A549 (cell line): ENCODE data around the gene FBN3. TPM values are rescaled to one million over a fixed set of nuclear protein-coding genes. Genes with fewer than 3 reads are reported as not detected.
"Not testable (repeated sequence)": the region's sequence is repeated elsewhere in the genome, so short reads cannot be mapped to it uniquely, and the experiment has no call there.

ENCODE experiments used
- ATAC-seq, 2 experiments: fragments of 200-7000 bp in 1 of 2; fragments of >200 bp in 1 of 2; cut with Nextera tagmentation in 1 of 2; cut with Tn5 transposase in 1 of 2; 3 replicates each; pipeline versions ENCODE4 v1.8.0 to v1.9.1; 2018 to 2020; ENCODE audit warnings: mild to moderate bottlenecking in 1 of 2, moderate library complexity in 1 of 2
- CTCF ChIA-PET: fragments of 300-600 bp; sonication (Branson Sonifier 250); formaldehyde crosslinking; extraction: SDS; loops from one replicate; lab custom pipeline; 2021; ENCODE audit warnings: antibody characterized with exemption, inconsistent platforms; lab: Yijun Ruan, JAX
- POLR2A ChIA-PET: fragments of 350-600 bp; formaldehyde crosslinking; extraction: SDS; loops from one replicate; lab custom pipeline; 2021; ENCODE audit warnings: antibody characterized with exemption, inconsistent platforms; lab: Yijun Ruan, JAX
- DNase-seq, 2 experiments: peaks; one replicate each; pipeline versions ENCODE4 v3.0.0 to v3.0.0-alpha.2; 2011 to 2016; ENCODE audit warnings: low read depth in 1 of 2, low spot score in 1 of 2
- FAIRE-seq: peaks from 2 replicates; lab custom pipeline; 2011; peaks lifted over from hg19 to GRCh38; lab: Jason Lieb, UNC
- H3K27ac ChIP-seq, 2 experiments: fragments of >200 bp; sonication (Bioruptor Twin); formaldehyde crosslinking; 3 replicates each; pipeline ENCODE4 v1.5.1; 2016 to 2017
- H3K4me1 ChIP-seq: fragments of >200 bp; sonication (Bioruptor Twin); formaldehyde crosslinking; 3 replicates; pipeline ENCODE4 v1.6.1; 2016
- H3K4me2 ChIP-seq: fragments of >200 bp; sonication (Bioruptor Twin); formaldehyde crosslinking; 3 replicates; pipeline ENCODE4 v1.6.1; 2016
- H3K4me3 ChIP-seq: fragments of >200 bp; sonication (Bioruptor Twin); formaldehyde crosslinking; 3 replicates; pipeline ENCODE4 v1.5.1; 2016
- H3K9me3 ChIP-seq: fragments of >200 bp; sonication (Bioruptor Twin); formaldehyde crosslinking; 3 replicates; pipeline ENCODE4 v1.6.1; 2016
- CBX8 ChIP-seq: fragments of 200-600 bp; sonication (generic); IDR thresholded peaks from 2 replicates; pipeline ENCODE4 v1.6.1; 2016
- CEBPB ChIP-seq, 2 experiments: fragments of >200 bp in 1 of 2; sonication (Bioruptor Twin) in 1 of 2; formaldehyde crosslinking in 1 of 2; IDR thresholded peaks; 2 replicates each; pipeline ENCODE4 v1.6.1; 2012 to 2016
- CHD4 ChIP-seq: fragments of 200-600 bp; sonication (generic); IDR thresholded peaks from 2 replicates; pipeline ENCODE4 v1.6.1; 2016; ENCODE audit warnings: antibody characterized with exemption, mild to moderate bottlenecking, borderline replicate concordance
- EHF ChIP-seq: fragments of 250-450 bp; sonication (Bioruptor Pico); IDR thresholded peaks from 2 replicates; pipeline ENCODE4 v1.5.0; 2020; ENCODE audit warnings: mild to moderate bottlenecking
- EP300 ChIP-seq, 2 experiments: fragments of >200 bp; sonication (Bioruptor Twin); formaldehyde crosslinking; IDR thresholded peaks; 2 replicates in 1 of 2; 3 replicates in 1 of 2; pipeline ENCODE4 v1.6.1; 2016 to 2017
- HOXB13 ChIP-seq: fragments of 250-450 bp; sonication (Bioruptor Pico); IDR thresholded peaks from 2 replicates; pipeline ENCODE4 v1.5.0; 2020; ENCODE audit warnings: low read depth, mild to moderate bottlenecking, moderate library complexity
- JUN ChIP-seq, 2 experiments: fragments of >200 bp; sonication (Bioruptor Twin); formaldehyde crosslinking; IDR thresholded peaks; 2 replicates in 1 of 2; 3 replicates in 1 of 2; pipeline ENCODE4 v1.6.1; 2016 to 2017
- KDM5A ChIP-seq: fragments of 200-600 bp; sonication (generic); IDR thresholded peaks from 2 replicates; pipeline ENCODE4 v1.6.1; 2016; ENCODE audit warnings: antibody characterized with exemption, mild to moderate bottlenecking
- MAFK ChIP-seq: fragments of 450-650 bp; IDR thresholded peaks from 2 replicates; pipeline ENCODE4 v1.6.1; 2014; ENCODE audit not compliant: partially characterized antibody
- MAZ ChIP-seq: fragments of 150-350 bp; IDR thresholded peaks from 2 replicates; pipeline ENCODE4 v1.6.1; 2014; ENCODE audit warnings: antibody characterized with exemption, low read depth, low read length, borderline replicate concordance
- NFE2L2 ChIP-seq: fragments of 150-350 bp; conservative IDR thresholded peaks from 2 replicates; pipeline ENCODE4 v1.6.1; 2014; ENCODE audit warnings: low read length
- NR3C1 ChIP-seq: fragments of >200 bp; sonication (Bioruptor Twin); formaldehyde crosslinking; IDR thresholded peaks from 3 replicates; pipeline ENCODE4 v1.6.1; 2017
- POLR2AphosphoS2 ChIP-seq: conservative IDR thresholded peaks from 2 replicates; pipeline ENCODE4 v1.6.1; 2012; ENCODE audit warnings: low read length, improper control_type of control experiment, inconsistent platforms
- RARB ChIP-seq: fragments of 250-450 bp; sonication (Bioruptor Pico); IDR thresholded peaks from 2 replicates; pipeline ENCODE4 v1.8.0; 2021; ENCODE audit warnings: mild to moderate bottlenecking, moderate library complexity
- RCOR1 ChIP-seq: fragments of 150-350 bp; IDR thresholded peaks from 2 replicates; pipeline ENCODE4 v1.6.1; 2014; ENCODE audit warnings: antibody characterized with exemption, low read length, low read depth
- RNF2 ChIP-seq: fragments of 200-600 bp; sonication (generic); IDR thresholded peaks from 2 replicates; pipeline ENCODE4 v1.6.1; 2016; ENCODE audit warnings: low read depth, mild to moderate bottlenecking, antibody characterized with exemption, moderate library complexity, borderline replicate concordance
- SMC3 ChIP-seq: fragments of >200 bp; sonication (Bioruptor Twin); formaldehyde crosslinking; IDR thresholded peaks from 3 replicates; pipeline ENCODE4 v1.6.1; 2018; ENCODE audit warnings: inconsistent platforms
- SREBF2 ChIP-seq: fragments of 450-650 bp; IDR thresholded peaks from 2 replicates; pipeline ENCODE4 v1.6.1; 2014; ENCODE audit warnings: mild to moderate bottlenecking, moderate library complexity
- ZSCAN20 ChIP-seq: fragments of 250-450 bp; sonication (Bioruptor Pico); IDR thresholded peaks from 2 replicates; pipeline ENCODE4 v1.8.0; 2022; ENCODE audit warnings: mild to moderate bottlenecking, moderate library complexity
- WGBS: methylation state at CpG from one replicate; pipeline ENCODE4 v1.1.6; 2017; ENCODE audit errors: missing lambda C conversion rate; 5-methylcytosine and 5-hydroxymethylcytosine counted together
- polyA plus RNA-seq, 4 experiments: library from polyadenylated mRNA; depleted of rRNA in 3 of 4; stranded (reverse); fragments of >200 nt; fragmentation: RNase III in 1 of 4; extraction: RNeasy Plus Mini Kit Qiagen cat#74134 plus additional on column Dnase treatment in 1 of 4; gene quantifications; 2 replicates in 3 of 4; 3 replicates in 1 of 4; pipeline ENCODE4 v1.2.3, GENCODE V29; 2011 to 2017
- TF ChIP-seq, protein P1 (sequence below): fragments of 250-450 bp; sonication (Bioruptor Pico); IDR thresholded peaks from 2 replicates; pipeline ENCODE4 v1.5.0; 2020; ENCODE audit warnings: low read depth, mild to moderate bottlenecking, moderate library complexity
- TF ChIP-seq, protein P2 (sequence below): fragments of 200-600 bp; sonication (generic); IDR thresholded peaks from 2 replicates; pipeline ENCODE4 v1.6.1; 2016; ENCODE audit warnings: antibody characterized with exemption, mild to moderate bottlenecking, moderate library complexity
- TF ChIP-seq, protein P3 (sequence below): fragments of >200 bp; sonication (Bioruptor Twin); formaldehyde crosslinking; IDR thresholded peaks from 3 replicates; pipeline ENCODE4 v1.5.1; 2016

The FBN3 gene
- polyA plus RNA-seq, 2 of the 4 experiments (the other 2 are of a cell fraction) = not detected

DNA sequence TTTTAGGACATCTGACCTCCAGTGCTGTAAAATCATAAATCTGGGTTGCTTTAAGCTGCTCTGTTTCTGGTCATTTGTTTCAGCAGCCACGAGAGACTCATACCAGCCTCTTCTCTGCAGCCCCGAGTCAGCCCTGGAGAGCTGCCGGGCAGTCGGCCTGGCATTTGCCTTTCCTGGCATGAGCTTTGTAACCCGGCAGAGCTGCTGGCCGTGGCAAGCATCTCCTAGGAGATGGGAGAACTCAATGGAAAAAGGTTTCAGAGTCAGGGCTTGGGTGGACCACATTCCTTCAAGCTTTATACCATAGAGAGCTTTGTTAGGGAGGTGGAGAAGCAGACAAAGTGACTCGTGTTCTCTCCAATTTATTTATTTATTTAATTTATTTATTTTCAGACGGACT lies 118.4 kb downstream of the FBN3 start:
- ATAC-seq (no peak), DNase-seq (no peak), FAIRE-seq (no peak)
- ChIA-PET POLR2A (no interaction called here), CTCF (interaction anchor here (1.7 kb wide), 1 partner anchor 29 kb away, joined by 6 read pairs; no protein-coding TSS in a partner anchor)
- WGBS = 72% methylated on average over 8 of the region's 8 CpGs
- Histone ChIP-seq H3K4me2 (no peak overlapping the region), H3K27ac (no peak overlapping the region), H3K4me3 (no peak overlapping the region), H3K9me3 (no peaks in the 10 kb centered on the region), H3K4me1 (no peaks in the 10 kb centered on the region)
- TF ChIP-seq MAFK = no peak
- no peak for TF ChIP-seq NFE2L2
- TF ChIP-seq ZSCAN20 (CRISPR knock-in tag) = no peak
- no peak for TF ChIP-seq CEBPB (IDR thresholded peaks at IDR 0.05)
- no peak for TF ChIP-seq RNF2
- no peak for TF ChIP-seq RCOR1
- TF ChIP-seq KDM5A = no peak

DNA sequence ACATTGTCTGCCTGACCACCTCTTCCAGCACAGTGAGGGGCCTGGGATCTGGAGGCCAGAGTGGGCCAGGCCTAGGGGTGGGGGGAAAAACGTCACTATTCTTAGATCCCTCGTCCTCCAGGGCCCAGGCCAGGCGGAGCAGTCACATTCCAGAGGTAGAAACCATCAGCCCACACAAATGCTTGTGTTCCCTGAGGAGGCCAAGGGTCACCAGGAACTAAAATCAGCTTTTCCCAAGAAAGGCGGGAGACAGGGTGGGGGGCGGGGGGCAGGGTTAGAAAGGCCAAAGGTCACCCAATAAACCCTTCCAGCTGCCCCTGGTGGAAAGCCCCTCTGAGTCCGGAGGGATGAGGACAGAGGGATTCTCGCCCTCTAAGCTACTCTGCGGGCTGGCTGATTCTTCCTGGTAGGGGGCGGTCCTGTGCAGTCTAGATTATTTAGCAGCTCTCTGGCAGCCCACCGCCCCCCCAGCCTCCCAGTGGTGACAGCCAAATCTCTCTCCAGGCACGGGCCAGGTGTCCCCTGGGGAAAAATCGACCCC lies 120.4 kb downstream of the FBN3 start:
- Histone ChIP-seq H3K4me2 (no peak overlapping the region), H3K4me1 (no peaks in the 10 kb centered on the region), H3K9me3 (no peaks in the 10 kb centered on the region), H3K4me3 (no peak overlapping the region), H3K27ac (no peak overlapping the region)
- TF ChIP-seq EHF (no peak), CHD4 (no peak), POLR2AphosphoS2 (no peak), RCOR1 (no peak), HOXB13 (CRISPR knock-in tag) (no peak), SREBF2 (no peak), CBX8 (no peak), RARB (CRISPR knock-in tag) (no peak), JUN (IDR thresholded peaks at IDR 0.05) (no peak), SMC3 (no peak)
- TF ChIP-seq, protein P1, sequence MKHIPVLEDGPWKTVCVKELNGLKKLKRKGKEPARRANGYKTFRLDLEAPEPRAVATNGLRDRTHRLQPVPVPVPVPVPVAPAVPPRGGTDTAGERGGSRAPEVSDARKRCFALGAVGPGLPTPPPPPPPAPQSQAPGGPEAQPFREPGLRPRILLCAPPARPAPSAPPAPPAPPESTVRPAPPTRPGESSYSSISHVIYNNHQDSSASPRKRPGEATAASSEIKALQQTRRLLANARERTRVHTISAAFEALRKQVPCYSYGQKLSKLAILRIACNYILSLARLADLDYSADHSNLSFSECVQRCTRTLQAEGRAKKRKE (CRISPR knock-in tag) = no peak
- no peak for FAIRE-seq
- 43% methylated on average over 7 of the region's 12 CpGs for WGBS
- CTCF ChIA-PET = no interaction called here
- no peak for DNase-seq
- POLR2A ChIA-PET = interaction anchor here (0.6 kb wide), 1 partner anchor 170 kb away, joined by 4 read pairs; no protein-coding TSS in a partner anchor
- peak in 1 of 2 experiments; percentile 29; a peak in 1 of 6 replicates for ATAC-seq

DNA sequence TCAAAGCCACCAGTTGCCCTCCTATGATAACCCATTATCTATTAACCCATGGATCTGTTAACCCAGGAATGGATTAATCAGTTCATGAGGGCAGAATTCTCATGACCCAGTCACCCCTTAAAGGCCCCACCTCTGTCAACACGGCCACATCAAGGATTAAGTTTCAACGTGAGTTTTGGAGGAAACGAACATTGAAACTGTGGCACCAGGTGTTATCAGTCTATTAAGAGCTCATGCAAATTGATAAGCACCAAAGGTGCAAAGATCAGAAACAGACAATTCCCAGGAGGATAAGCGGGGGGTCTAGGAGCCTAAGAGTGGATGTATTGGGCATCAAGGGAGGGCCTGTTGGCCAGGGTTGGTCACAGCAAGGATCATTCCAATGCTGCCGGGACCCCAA lies 124.1 kb downstream of the FBN3 start:
- Histone ChIP-seq H3K27ac (no peak overlapping the region), H3K9me3 (no peaks in the 10 kb centered on the region), H3K4me3 (no peak overlapping the region), H3K4me1 (no peaks in the 10 kb centered on the region), H3K4me2 (no peak overlapping the region)
- CTCF ChIA-PET = no interaction called here
- no peak for DNase-seq
- no peak for ATAC-seq
- WGBS = 93% methylated on average over 5 of the region's 5 CpGs
- POLR2A ChIA-PET = no interaction called here
- no peak for FAIRE-seq
- TF ChIP-seq NR3C1 (no peak), EHF (no peak), RARB (CRISPR knock-in tag) (no peak), MAZ (no peak), CHD4 (no peak), MAFK (no peak), EP300 (IDR thresholded peaks at IDR 0.05) (no peak)
- TF ChIP-seq, protein P2, sequence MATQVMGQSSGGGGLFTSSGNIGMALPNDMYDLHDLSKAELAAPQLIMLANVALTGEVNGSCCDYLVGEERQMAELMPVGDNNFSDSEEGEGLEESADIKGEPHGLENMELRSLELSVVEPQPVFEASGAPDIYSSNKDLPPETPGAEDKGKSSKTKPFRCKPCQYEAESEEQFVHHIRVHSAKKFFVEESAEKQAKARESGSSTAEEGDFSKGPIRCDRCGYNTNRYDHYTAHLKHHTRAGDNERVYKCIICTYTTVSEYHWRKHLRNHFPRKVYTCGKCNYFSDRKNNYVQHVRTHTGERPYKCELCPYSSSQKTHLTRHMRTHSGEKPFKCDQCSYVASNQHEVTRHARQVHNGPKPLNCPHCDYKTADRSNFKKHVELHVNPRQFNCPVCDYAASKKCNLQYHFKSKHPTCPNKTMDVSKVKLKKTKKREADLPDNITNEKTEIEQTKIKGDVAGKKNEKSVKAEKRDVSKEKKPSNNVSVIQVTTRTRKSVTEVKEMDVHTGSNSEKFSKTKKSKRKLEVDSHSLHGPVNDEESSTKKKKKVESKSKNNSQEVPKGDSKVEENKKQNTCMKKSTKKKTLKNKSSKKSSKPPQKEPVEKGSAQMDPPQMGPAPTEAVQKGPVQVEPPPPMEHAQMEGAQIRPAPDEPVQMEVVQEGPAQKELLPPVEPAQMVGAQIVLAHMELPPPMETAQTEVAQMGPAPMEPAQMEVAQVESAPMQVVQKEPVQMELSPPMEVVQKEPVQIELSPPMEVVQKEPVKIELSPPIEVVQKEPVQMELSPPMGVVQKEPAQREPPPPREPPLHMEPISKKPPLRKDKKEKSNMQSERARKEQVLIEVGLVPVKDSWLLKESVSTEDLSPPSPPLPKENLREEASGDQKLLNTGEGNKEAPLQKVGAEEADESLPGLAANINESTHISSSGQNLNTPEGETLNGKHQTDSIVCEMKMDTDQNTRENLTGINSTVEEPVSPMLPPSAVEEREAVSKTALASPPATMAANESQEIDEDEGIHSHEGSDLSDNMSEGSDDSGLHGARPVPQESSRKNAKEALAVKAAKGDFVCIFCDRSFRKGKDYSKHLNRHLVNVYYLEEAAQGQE = no peak
- TF ChIP-seq, protein P3, sequence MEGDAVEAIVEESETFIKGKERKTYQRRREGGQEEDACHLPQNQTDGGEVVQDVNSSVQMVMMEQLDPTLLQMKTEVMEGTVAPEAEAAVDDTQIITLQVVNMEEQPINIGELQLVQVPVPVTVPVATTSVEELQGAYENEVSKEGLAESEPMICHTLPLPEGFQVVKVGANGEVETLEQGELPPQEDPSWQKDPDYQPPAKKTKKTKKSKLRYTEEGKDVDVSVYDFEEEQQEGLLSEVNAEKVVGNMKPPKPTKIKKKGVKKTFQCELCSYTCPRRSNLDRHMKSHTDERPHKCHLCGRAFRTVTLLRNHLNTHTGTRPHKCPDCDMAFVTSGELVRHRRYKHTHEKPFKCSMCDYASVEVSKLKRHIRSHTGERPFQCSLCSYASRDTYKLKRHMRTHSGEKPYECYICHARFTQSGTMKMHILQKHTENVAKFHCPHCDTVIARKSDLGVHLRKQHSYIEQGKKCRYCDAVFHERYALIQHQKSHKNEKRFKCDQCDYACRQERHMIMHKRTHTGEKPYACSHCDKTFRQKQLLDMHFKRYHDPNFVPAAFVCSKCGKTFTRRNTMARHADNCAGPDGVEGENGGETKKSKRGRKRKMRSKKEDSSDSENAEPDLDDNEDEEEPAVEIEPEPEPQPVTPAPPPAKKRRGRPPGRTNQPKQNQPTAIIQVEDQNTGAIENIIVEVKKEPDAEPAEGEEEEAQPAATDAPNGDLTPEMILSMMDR = no peak

DNA sequence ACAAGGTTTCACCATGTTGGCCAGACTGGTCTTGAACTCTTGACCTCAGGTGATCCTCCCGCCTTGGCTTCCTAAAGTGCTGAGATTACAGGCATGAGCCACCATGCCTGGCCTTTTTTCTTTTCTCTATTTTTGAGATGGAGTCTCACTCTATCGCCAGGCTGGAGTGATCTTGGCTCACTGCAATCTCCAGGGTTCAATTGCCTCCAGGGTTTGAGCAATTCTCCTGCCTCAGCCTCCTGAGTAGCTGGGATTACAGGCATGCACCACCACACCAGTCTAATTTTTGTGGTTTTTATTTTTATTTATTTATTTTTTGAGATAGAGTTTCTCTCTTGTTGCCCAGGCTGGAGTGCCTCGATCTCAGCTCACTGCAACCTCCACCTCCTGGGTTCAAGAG lies 125.1 kb downstream of the FBN3 start:
- 91% methylated on average over 3 of the region's 3 CpGs for whole genome bisulfite sequencing
- H3K4me2 ChIP-seq, H3K4me1 ChIP-seq, H3K4me3 ChIP-seq, H3K27ac ChIP-seq, DNase-seq, ATAC-seq, POLR2A ChIA-PET, FAIRE-seq, H3K9me3 ChIP-seq: not testable (repeated sequence)
- CTCF ChIA-PET = interaction anchor here (0.6 to 1.2 kb wide), 3 partner anchors 26 to 86 kb away, joined by 3 read pairs; no protein-coding TSS in a partner anchor
